ENCODE results near the gene USE1.

The USE1 gene

GRCh38 chr19:17259118-17259780 is 44.1 kb downstream of the USE1 start:
- DNase-seq (ENCODE audit: low read depth in 2 of 2), result no peak

DNA sequence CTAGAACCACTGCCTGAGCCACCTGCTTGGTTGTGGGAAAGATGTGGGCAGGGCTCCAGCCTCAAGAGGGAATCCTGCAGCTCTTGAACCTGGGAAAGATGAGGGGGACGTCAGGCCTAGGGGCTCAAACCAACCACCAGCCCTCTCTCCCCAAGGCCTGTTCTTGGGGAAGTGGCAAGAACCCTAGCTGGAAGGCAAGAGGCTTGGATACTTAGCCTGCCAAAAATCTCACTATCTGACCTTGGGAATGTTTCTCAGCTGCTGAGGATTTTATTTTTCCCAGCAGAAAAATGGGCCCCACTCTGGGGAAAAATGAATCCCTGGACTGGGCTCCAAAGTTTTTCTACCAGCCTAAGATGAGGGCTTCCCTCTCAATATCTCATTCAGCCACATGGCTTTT is 44.8 kb downstream of the USE1 start:
- no peak for DNase-seq (ENCODE audit: low read depth in 2 of 2)

GRCh38 chr19:17260842-17261325 is 45.7 kb downstream of the USE1 start:
- DNase-seq (ENCODE audit: low read depth in 2 of 2), result peak; percentile 83 to 87

DNA sequence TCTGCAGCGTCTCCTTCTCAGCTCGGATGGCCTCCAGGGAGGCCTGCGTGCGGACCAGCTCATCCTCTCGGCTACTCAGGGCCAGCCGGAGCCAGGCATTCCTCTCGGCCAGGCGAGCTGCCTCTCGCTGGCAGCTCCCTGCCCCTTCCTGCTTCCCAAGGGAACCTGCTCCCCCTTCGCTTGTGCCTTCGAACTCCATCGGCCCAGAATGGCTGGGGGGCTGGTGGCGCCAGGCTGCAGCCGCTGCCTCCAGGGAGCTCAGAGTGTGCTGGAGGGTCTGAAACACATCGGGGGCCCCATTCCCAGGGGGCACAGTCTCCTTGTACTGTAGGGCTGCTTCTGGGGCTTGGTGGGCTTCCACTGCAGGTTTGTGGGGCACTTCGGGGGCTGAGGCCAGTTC is 47.4 kb downstream of the USE1 start:
- no peak for DNase-seq (ENCODE audit: low read depth in 2 of 2)

- DNase-seq (ENCODE audit: low read depth in 2 of 2), result no peak
These were observed 48.8 kb downstream of the USE1 start for GRCh38 chr19:17263712-17264640.

GRCh38 chr19:17264641-17264979 is 49.5 kb downstream of the USE1 start, which contains the start of gene USHBP1:
USHBP1 (minus strand) TSS chr19:17264745; CDS start chr19:17264299, 446 bp downstream.
- no peak for DNase-seq (ENCODE audit: low read depth in 2 of 2)

DNA sequence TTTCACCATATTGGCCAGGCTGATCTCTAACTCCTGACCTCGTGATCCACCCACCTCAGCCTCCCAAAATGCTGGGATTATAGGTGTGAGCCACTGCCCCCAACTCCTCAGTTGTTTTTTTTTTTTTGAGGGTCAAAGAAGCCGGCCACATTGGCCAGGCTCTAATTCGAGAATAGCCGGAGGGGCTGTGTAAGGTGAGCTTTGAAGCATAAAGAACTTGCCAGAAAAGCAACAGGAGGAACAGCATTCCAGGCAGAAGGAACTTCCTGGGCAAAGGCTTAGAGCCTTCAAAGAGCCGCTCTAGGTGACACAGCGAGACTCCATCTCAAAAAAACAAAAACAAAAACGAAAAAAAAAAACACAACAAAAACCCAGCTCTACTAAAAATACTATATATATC is 50.9 kb downstream of the USE1 start:
- DNase-seq (ENCODE audit: low read depth in 2 of 2), result no peak

DNA sequence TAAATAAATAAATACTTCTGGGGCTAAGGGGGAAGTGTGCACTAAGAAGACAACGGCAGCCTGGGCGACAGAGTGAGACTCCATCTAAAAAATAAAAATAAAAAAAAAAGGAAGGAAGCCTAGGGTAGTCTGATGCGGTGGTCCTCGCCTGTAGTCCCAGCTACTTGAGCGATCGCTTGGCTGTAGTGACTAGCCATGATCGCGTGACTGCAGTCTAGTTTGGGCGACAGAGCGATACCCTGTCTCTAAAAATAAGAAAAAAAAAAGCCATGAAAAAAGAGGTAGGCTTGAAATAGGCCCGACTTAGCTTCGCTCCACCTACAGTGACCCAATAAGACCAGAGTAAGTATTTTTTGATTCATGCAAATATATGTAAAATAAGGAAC is 51.4 kb downstream of the USE1 start:
- no peak for DNase-seq (ENCODE audit: low read depth in 2 of 2)

DNA sequence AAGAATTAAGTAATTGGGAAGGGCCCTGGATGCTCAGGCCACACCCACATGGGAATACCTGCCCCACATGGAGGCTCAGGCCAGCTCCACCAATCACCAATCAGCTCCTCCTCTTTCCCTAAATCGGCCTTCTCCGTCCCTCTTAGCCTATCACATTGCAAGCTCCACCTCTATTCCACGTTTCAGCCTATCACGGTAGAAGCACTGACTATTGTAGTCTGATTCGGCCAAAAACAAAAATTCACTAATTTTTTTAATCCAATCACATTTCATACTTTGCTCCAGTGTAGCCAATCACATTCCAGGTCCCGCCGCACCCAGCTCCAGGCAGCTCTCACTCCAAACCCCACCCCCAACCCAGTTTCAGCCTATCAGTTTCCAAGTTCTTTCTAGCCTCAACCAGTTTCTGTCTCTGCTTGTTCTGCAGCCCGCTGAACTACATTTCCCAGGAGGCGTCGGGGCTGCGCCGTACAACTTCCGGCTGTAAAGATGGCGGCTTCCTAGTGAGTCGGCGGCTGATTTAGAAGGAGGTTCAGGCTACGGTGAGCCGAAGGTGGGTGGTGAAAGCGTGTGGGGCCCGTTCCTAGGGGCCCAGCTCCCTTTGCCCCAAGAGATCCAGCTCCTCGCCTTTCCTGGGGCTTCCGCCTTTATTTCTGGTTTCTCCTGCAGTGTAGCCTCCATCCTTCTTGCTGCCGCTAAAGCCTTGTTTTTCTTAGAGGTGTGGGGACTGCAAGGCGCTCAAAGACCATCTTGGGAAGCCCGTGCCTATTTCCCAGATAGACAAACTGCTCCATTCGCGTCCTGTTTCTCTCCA is 52.0 kb downstream of the USE1 start, which contains the start of gene BABAM1:
BABAM1 (plus strand) TSS at position 469 of the 814 bp plus-strand sequence. CDS start 1,364 bp downstream, outside the sequence.
- peak; percentile 83 to 88 for DNase-seq (ENCODE audit: low read depth in 2 of 2)

- DNase-seq (ENCODE audit: low read depth in 2 of 2), result no peak
These were observed 53.6 kb downstream of the USE1 start for GRCh38 chr19:17268754-17269153.

Data from stimulated activated CD4-positive, alpha-beta T cell treated with anti-CD3 and anti-CD28 coated beads, Interleukin-1b, Interleukin-23, amount 100 ng/mL, for 1 hour (primary cell).